T-helper 2 cell treated with Interferon-gamma antibody and Interleukin-4, amounts not matched to agents 5 μg/mL and 100 μg/mL, for 36 hours (primary cell): ENCODE results near the gene PRXL2A.
"Not testable (repeated sequence)": the region's sequence is repeated elsewhere in the genome, so short reads cannot be mapped to it uniquely, and the experiment has no call there.

Experiments
- DNase-seq: peaks from one replicate; pipeline ENCODE4 v3.0.0; 2021; ENCODE audit warnings: low spot score
- H3K27ac Mint-ChIP-seq: one replicate; pipeline ENCODE4 v1.8.0; 2021; ENCODE audit warnings: mild to moderate bottlenecking, mixed read lengths
- H3K27me3 Mint-ChIP-seq: one replicate; pipeline ENCODE4 v1.8.0; 2021; ENCODE audit warnings: low read depth, mixed read lengths
- H3K36me3 Mint-ChIP-seq: one replicate; pipeline ENCODE4 v1.8.0; 2021; ENCODE audit warnings: low read depth, mixed read lengths
- H3K4me1 Mint-ChIP-seq: one replicate; pipeline ENCODE4 v1.8.0; 2021; ENCODE audit warnings: low read depth, mixed read lengths
- H3K4me3 Mint-ChIP-seq: one replicate; pipeline ENCODE4 v1.8.0; 2022; ENCODE audit warnings: mild to moderate bottlenecking, moderate library complexity, mixed read lengths
- H3K9me3 Mint-ChIP-seq: one replicate; pipeline ENCODE4 v1.8.0; 2021; ENCODE audit warnings: mixed read lengths

The PRXL2A gene

DNA sequence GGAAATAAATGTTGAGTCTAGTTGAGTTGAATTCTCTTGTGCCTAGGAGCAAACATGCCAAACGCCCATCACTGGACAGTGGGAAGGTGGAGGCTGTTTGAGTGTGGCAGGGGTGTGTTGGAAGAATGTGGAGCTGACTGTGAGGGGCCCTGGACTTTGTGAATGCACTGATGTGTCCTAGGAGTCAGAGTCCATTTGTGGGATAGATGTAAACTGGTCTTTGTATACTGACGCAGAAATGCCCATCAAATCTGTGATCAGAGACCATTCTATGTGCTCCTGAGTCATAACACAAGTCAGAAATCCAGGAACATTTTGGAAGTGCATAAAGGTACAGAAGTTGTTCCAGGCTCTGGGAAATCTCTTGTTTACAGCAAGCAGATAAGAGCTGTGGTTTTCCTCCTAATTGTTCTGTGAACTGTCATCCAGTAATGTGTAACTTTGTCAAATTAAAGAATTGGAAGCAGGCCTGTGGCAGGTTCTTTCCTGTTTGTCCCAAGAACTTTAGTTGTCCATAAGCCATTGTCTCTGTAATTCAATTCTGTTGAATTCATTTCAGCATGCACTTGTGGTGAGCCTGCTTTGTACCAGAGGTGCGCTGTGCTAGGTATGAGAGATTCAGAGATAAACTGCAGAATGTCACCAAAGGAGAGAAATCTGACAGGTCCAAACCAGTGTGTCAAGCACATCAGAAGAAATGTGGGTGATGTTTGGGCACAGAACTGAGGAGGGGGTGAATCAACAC, 7.6 kb downstream of the PRXL2A start:
- Mint-ChIP-seq H3K9me3 (no peaks in the 10 kb centered on the region), H3K4me1 (peaks cover 7% of the 10 kb centered on the region), H3K36me3 (no peaks in the 10 kb centered on the region), H3K4me3 (no peak overlapping the region), H3K27me3 (no peaks in the 10 kb centered on the region), H3K27ac (no peak overlapping the region)
- no peak for DNase-seq

GRCh38 chr10:80416479-80417098, 8.2 kb downstream of the PRXL2A start:
- peaks cover 7% of the 10 kb centered on the region for H3K4me1 Mint-ChIP-seq
- H3K9me3 Mint-ChIP-seq, result no peaks in the 10 kb centered on the region
- no peak overlapping the region for H3K27ac Mint-ChIP-seq
- H3K27me3 Mint-ChIP-seq, result no peaks in the 10 kb centered on the region
- H3K36me3 Mint-ChIP-seq, result no peaks in the 10 kb centered on the region
- no peak for DNase-seq
- no peak overlapping the region for H3K4me3 Mint-ChIP-seq

DNA sequence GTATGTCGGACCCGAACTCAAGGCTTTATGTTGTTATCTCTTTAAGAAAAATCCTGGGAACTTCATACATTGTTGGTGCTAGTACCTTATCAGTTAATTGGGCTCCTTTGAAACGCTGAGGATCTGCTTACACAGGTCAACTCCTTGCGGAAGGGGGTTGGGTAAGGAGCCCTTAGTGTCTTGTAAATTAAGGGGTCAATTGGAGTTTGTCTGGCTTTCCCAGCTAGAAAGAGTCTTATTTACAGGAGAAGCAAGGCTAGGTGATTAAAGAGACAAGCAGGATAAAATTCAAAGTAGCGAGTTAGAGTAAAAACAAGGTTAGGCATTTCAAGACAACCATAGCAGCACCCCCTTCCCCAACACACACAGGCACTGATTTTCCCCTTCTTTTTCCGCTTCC, 8.9 kb downstream of the PRXL2A start:
- H3K4me1 Mint-ChIP-seq, H3K4me3 Mint-ChIP-seq, DNase-seq, H3K27me3 Mint-ChIP-seq, H3K27ac Mint-ChIP-seq, H3K9me3 Mint-ChIP-seq, H3K36me3 Mint-ChIP-seq: not testable (repeated sequence)

DNA sequence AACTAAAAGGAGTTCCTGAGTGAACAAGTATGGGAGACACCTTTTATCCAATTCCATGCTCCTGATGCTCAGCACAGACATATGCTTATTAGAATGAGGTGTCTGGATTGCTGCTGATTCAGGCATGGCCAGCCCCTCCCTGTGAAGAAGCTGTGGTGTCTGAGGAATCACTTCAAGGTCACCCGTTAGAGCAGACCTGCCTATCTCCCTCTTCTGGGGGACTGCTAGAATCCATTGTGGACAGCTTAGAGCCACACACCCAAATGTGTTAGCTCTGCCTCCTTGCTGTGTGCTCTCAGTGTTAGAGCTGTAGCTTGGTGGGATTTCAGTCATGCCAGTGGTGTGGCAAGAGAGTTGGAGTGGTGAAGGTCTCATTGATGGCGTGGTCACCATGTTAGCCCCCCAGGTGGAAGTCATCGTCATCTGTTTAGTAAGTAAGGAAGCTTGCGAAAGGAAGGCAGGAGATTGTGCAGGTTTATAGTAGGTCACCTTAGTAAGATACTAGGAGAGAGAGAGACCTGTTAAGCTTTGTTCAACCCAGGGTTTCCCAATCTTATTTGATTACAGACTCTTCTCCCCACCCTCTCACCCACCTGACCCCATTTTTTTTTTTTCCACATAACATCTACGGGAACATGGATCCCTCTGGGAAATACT, 12.8 kb downstream of the PRXL2A start:
- H3K36me3 Mint-ChIP-seq, result peaks cover 3% of the 10 kb centered on the region
- H3K4me3 Mint-ChIP-seq, result no peak overlapping the region
- H3K27ac Mint-ChIP-seq, result no peak overlapping the region
- no peak for DNase-seq
- H3K4me1 Mint-ChIP-seq, result peaks cover 2% of the 10 kb centered on the region
- no peaks in the 10 kb centered on the region for H3K27me3 Mint-ChIP-seq
- H3K9me3 Mint-ChIP-seq, result no peaks in the 10 kb centered on the region

- no peak overlapping the region for H3K27ac Mint-ChIP-seq
These were observed 13.6 kb downstream of the PRXL2A start for GRCh38 chr10:80421707-80422536.

GRCh38 chr10:80425901-80426300, 17.6 kb downstream of the PRXL2A start:
- Mint-ChIP-seq H3K9me3 (no peaks in the 10 kb centered on the region), H3K36me3 (peaks cover 9% of the 10 kb centered on the region), H3K4me3 (no peak overlapping the region), H3K27ac (no peak overlapping the region), H3K27me3 (no peaks in the 10 kb centered on the region), H3K4me1 (no peaks in the 10 kb centered on the region)
- DNase-seq, result no peak

More at GRCh38 chr10:80421707-80422536, 13.6 kb downstream of the PRXL2A start:
- Mint-ChIP-seq H3K27me3 (no peaks in the 10 kb centered on the region), H3K4me3 (no peak overlapping the region), H3K36me3 (peaks cover 4% of the 10 kb centered on the region), H3K4me1 (no peaks in the 10 kb centered on the region), H3K9me3 (no peaks in the 10 kb centered on the region)
- DNase-seq, result no peak

DNA sequence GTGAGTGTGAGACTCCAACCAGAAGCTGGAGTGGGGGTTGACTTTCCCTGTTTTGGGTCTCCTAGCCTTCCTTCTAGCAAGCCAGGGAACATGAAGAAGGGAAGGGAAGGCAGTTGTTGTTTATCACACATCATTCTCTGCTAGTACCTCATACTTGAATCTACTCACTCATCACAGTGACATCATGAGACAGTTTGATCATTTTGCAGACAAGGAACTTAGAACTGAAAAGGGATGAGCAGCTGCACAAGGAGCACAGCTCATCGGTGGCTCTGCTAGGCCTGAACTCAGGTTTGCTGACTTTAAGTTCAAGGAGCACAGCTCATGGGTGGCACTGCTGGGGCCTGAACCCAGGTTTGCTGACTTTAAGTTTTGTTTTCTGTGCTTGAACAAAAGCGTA, 19.2 kb downstream of the PRXL2A start:
- H3K4me1 Mint-ChIP-seq, result no peaks in the 10 kb centered on the region
- H3K9me3 Mint-ChIP-seq, result no peaks in the 10 kb centered on the region
- no peak overlapping the region for H3K4me3 Mint-ChIP-seq
- H3K36me3 Mint-ChIP-seq, result peaks cover 9% of the 10 kb centered on the region
- no peak for DNase-seq
- no peak overlapping the region for H3K27ac Mint-ChIP-seq
- no peaks in the 10 kb centered on the region for H3K27me3 Mint-ChIP-seq

DNA sequence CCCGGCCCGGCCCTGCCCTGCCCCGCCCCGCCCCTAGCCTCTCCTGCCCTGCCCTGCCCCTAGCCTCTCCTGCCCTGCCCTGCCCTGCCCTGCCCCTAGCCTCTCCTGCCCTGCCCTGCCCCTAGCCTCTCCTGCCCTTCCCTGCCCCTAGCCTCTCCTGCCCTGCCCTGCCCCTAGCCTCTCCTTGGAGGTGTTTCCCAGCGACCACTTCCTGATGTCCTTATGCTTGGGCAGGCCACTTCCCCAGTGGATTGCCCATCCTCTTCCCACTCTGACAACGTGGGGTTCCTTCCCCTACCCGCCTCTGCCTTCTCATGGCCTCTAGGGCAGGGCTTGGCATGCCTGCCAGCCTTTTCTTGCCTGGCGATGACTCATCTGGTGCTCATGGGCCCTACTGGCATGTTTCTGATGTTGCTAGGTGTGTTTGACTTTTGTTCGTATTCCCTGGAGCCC, 21.2 kb downstream of the PRXL2A start:
- Mint-ChIP-seq H3K27ac (no peak overlapping the region), H3K36me3 (peaks cover 9% of the 10 kb centered on the region), H3K4me1 (no peaks in the 10 kb centered on the region), H3K9me3 (no peaks in the 10 kb centered on the region), H3K4me3 (no peak overlapping the region), H3K27me3 (no peaks in the 10 kb centered on the region)
- DNase-seq, result no peak

DNA sequence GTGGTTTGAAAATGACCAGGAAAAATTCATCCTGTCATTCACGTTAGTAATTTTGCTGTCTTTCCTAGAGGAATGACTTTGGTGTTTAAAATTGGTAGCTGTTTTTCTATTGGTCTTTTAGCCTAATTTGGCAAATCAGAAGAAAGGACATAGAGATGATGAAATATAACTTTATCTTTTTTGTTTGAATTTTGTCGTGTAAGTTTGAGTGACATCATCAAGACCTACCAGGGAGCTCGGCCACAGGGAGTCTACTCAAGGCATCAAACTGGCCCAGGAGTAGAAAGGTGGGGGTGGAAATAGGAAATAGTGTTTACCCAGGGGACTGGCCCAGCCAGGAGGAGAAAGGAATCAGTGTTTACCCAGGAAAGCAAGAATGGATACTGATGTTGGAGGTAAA, 24.8 kb downstream of the PRXL2A start:
- Mint-ChIP-seq H3K4me1 (no peaks in the 10 kb centered on the region), H3K4me3 (no peak overlapping the region), H3K27ac (no peak overlapping the region), H3K9me3 (no peaks in the 10 kb centered on the region), H3K36me3 (peaks cover 2% of the 10 kb centered on the region), H3K27me3 (peaks cover 4% of the 10 kb centered on the region)
- no peak for DNase-seq

DNA sequence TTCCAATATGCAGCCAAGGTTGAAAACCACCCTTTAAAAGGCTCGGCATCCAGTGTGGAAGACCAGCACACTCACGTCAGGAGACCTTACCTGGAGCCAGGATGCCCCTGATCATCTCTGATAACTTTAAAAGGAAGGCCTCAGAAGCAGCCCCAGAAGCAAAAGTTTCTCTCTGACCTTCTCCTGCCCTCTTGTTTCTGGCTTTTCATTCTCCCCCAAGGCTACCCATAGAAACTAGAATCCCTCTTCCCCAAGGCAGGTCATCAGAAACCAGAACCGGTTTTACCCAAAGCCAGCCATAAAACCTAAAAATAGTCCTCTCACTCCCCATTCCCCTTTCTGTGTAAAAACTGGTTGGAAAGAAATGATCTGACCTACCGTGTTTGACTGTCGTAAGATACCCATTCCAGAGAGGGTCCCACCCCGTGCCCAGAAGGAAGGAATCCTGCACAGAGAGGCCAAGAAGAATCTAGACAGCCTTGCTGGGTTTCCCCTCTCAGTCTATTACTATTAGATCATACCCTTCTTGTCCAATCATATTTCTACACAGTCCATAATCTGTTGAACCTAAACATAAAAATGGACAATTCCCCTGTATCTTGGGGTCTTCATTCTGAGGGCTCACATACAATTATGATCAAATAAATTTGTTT, 28.2 kb downstream of the PRXL2A start:
- Mint-ChIP-seq H3K27me3 (peaks cover 8% of the 10 kb centered on the region), H3K4me1 (no peaks in the 10 kb centered on the region), H3K36me3 (no peaks in the 10 kb centered on the region), H3K27ac (no peak overlapping the region), H3K9me3 (no peaks in the 10 kb centered on the region), H3K4me3 (no peak overlapping the region)
- no peak for DNase-seq

GRCh38 chr10:80437227-80437626, 28.9 kb downstream of the PRXL2A start:
- Mint-ChIP-seq H3K27ac (no peak overlapping the region), H3K4me1 (no peaks in the 10 kb centered on the region), H3K36me3 (no peaks in the 10 kb centered on the region), H3K9me3 (no peaks in the 10 kb centered on the region), H3K4me3 (no peak overlapping the region), H3K27me3 (peaks cover 8% of the 10 kb centered on the region)
- DNase-seq, result no peak

- no peaks in the 10 kb centered on the region for H3K36me3 Mint-ChIP-seq
- no peak overlapping the region for H3K27ac Mint-ChIP-seq
- no peak for DNase-seq
- H3K9me3 Mint-ChIP-seq, result no peaks in the 10 kb centered on the region
- peaks cover 23% of the 10 kb centered on the region for H3K4me1 Mint-ChIP-seq
- peaks cover 18% of the 10 kb centered on the region for H3K27me3 Mint-ChIP-seq
- no peak overlapping the region for H3K4me3 Mint-ChIP-seq
These were observed 33.5 kb downstream of the PRXL2A start for GRCh38 chr10:80441831-80442230.

DNA sequence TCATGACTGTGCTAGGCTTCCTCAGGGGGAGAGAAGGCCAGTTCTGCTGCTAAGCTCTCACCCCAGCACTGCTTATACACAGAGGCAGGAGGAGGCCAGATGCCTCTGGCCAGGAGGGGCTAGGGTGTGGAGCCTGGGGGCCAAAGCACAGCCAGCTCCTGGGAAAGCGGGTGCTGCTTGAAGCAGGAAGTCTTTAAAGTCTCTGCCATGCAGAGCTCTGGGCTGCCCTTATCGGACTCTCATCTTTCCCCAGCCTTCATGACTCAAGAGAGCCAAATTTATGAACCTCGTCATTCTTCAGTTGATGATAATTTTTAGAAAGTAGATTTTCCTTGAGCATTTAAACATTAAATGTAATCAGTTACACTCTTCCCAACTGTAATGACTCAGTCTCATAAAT, 34.5 kb downstream of the PRXL2A start:
- Mint-ChIP-seq H3K4me3 (no peak overlapping the region), H3K27ac (no peak overlapping the region), H3K9me3 (no peaks in the 10 kb centered on the region), H3K27me3 (peaks cover 22% of the 10 kb centered on the region), H3K4me1 (peaks cover 28% of the 10 kb centered on the region), H3K36me3 (no peaks in the 10 kb centered on the region)
- no peak for DNase-seq
